Prostate gland (tissue), 2 donors: ENCODE data around the gene MRM1.

ENCODE experiments used
- POLR2AphosphoS5 ChIP-seq: sonication (generic); formaldehyde crosslinking; IDR thresholded peaks from one replicate; pipeline ENCODE4 v1.6.1; 2017; ENCODE audit warnings: antibody characterized with exemption
- TF ChIP-seq, protein P1 (sequence below), 4 experiments: fragments of 200-600 bp in 2 of 4; fragments of 450-650 bp in 2 of 4; sonication (generic) in 2 of 4; IDR thresholded peaks; 1 replicate in 3 of 4; 2 replicates in 1 of 4; pipeline ENCODE4 v1.5.1; 2016 to 2019; ENCODE audit warnings: antibody characterized with exemption in 4 of 4, mild to moderate bottlenecking in 2 of 4, moderate library complexity in 2 of 4

- TF ChIP-seq, protein P1, sequence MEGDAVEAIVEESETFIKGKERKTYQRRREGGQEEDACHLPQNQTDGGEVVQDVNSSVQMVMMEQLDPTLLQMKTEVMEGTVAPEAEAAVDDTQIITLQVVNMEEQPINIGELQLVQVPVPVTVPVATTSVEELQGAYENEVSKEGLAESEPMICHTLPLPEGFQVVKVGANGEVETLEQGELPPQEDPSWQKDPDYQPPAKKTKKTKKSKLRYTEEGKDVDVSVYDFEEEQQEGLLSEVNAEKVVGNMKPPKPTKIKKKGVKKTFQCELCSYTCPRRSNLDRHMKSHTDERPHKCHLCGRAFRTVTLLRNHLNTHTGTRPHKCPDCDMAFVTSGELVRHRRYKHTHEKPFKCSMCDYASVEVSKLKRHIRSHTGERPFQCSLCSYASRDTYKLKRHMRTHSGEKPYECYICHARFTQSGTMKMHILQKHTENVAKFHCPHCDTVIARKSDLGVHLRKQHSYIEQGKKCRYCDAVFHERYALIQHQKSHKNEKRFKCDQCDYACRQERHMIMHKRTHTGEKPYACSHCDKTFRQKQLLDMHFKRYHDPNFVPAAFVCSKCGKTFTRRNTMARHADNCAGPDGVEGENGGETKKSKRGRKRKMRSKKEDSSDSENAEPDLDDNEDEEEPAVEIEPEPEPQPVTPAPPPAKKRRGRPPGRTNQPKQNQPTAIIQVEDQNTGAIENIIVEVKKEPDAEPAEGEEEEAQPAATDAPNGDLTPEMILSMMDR (IDR thresholded peaks at IDR 0.05) = no peak
- TF ChIP-seq POLR2AphosphoS5 = no peak
Observed at GRCh38 chr17:36553459-36553858, 47.9 kb upstream of the MRM1 start.
